Measurements from ENCODE around the gene POLE. TPM values are rescaled to one million over a fixed set of nuclear protein-coding genes. Genes with fewer than 3 reads are reported as not detected.

POLE gene
- polyA plus RNA-seq, 3 donors = 54.6 to 63.3 (median 62.3) TPM

GRCh38 chr12:132658149-132658894 is 28.8 kb downstream of the POLE start:
- DNase-seq = no peak

- no peak for DNase-seq
Observed at GRCh38 chr12:132657004-132657727, 30.0 kb downstream of the POLE start.

- DNase-seq = no peak
Observed at GRCh38 chr12:132653567-132654290, 33.4 kb downstream of the POLE start.

GRCh38 chr12:132651444-132652100 is 35.6 kb downstream of the POLE start:
- no peak for DNase-seq

GRCh38 chr12:132649226-132649945 is 37.8 kb downstream of the POLE start:
- no peak for DNase-seq

GRCh38 chr12:132648616-132649225 is 38.4 kb downstream of the POLE start:
- no peak for DNase-seq

GRCh38 chr12:132647858-132648257 is 39.3 kb downstream of the POLE start:
- DNase-seq = no peak

GRCh38 chr12:132646850-132647249 is 40.3 kb downstream of the POLE start:
- DNase-seq = no peak

- no peak for DNase-seq
Observed at GRCh38 chr12:132642846-132643835, 44.0 kb downstream of the POLE start.

GRCh38 chr12:132641811-132642650 is 45.1 kb downstream of the POLE start:
- no peak for DNase-seq

- no peak for DNase-seq
Observed at GRCh38 chr12:132640936-132641335, 46.2 kb downstream of the POLE start.

- DNase-seq = no peak
Observed at GRCh38 chr12:132639956-132640520, 47.1 kb downstream of the POLE start.

- peak; percentile 48 for DNase-seq
Observed at GRCh38 chr12:132638541-132639408, 48.4 kb downstream of the POLE start.

GRCh38 chr12:132637811-132638210 is 49.3 kb downstream of the POLE start:
- DNase-seq = no peak

- no peak for DNase-seq
Observed at GRCh38 chr12:132635076-132635955, 51.8 kb downstream of the POLE start.

GRCh38 chr12:132634411-132634990 is 52.6 kb downstream of the POLE start:
- DNase-seq = no peak
